GM21619 (cell line): ENCODE data around the gene RNF31.
"Not testable (repeated sequence)": the region's sequence is repeated elsewhere in the genome, so short reads cannot be mapped to it uniquely, and the experiment has no call there.

Source experiments
- ATAC-seq: cut with Tn5 transposase; IDR thresholded peaks from one replicate; pipeline ENCODE4 v1.9.1; 2021; ENCODE audit not compliant: unreplicated experiment

The RNF31 gene

GRCh38 chr14:24146978-24147760 lies at the start of gene RNF31:
TSS of gene RNF31 (plus strand) at chr14:24147498. CDS start at chr14:24147699, 201 bp downstream.
- peak; percentile 72 for ATAC-seq

- no peak for ATAC-seq
Observed at GRCh38 chr14:24098229-24098926, 48.9 kb upstream of the RNF31 start.

- no peak for ATAC-seq
Observed at GRCh38 chr14:24098927-24099813, 48.1 kb upstream of the RNF31 start.

GRCh38 chr14:24100197-24100981 lies 46.9 kb upstream of the RNF31 start:
- ATAC-seq = no peak

DNA sequence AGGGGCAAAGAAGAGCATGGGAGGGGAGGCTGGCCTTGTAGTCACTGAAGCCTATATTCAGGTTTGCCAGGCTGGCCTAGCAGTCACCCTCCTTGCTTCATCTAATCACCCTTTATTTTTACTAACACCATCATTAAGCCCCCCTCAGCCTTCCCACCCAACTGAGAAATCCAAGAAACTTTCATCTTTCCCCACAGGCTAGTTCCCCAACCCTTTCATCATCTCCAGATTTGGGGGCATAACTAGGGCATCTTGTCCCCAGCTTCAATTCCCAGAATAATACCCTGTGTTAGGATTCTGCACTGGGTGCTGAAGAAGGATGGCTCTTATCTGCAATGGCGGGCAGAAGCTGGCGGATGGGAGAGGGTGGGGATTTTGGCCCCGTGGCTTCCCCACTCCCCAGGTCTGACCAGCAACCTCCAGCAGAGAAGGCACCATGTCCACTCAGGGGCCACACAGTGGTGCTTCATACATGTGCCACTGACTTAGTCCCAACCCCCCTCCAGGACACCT lies 46.3 kb upstream of the RNF31 start:
- ATAC-seq = no peak

GRCh38 chr14:24102357-24103048 lies 44.8 kb upstream of the RNF31 start:
- ATAC-seq = no peak

DNA sequence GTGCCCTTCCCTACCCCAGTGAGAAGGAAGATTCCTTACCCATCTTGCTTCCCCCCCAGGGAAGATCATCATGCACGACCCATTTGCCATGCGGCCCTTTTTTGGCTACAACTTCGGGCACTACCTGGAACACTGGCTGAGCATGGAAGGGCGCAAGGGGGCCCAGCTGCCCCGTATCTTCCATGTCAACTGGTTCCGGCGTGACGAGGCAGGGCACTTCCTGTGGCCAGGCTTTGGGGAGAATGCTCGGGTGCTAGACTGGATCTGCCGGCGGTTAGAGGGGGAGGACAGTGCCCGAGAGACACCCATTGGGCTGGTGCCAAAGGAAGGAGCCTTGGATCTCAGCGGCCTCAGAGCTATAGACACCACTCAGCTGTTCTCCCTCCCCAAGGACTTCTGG lies 43.8 kb upstream of the RNF31 start:
- ATAC-seq = no peak

- ATAC-seq = not testable (repeated sequence)
Observed at GRCh38 chr14:24105609-24106239, 41.6 kb upstream of the RNF31 start.

DNA sequence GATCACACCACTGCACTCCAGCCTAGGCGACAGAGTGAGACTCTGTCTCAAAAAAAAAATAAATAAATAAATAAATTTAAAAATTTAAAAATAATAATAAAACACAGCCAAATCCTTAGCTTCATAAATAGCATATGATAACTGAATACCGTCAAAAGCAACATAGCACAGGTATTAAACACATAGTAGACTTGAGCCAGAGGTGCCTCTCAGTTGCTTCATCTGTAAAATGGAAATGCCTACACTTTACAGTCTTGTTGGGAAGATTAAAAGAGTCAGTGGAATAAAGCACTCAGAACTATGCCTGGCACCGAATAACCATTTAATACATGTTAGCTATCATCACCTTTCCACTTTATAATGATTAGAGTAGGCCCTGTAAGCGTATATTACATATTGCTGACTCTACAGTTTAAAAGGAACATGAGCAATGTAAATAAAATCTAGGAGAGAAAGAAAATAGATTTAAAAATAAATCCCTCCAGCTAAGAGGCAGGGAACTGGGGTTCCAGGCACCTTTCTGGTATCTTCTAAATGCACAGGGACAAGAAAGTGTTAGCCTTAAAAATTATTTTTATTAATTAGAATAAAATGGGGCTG lies 40.5 kb upstream of the RNF31 start:
- ATAC-seq = no peak

- ATAC-seq = no peak
Observed at GRCh38 chr14:24108336-24108874, 38.9 kb upstream of the RNF31 start.

GRCh38 chr14:24110060-24110459 lies 37.2 kb upstream of the RNF31 start:
- ATAC-seq = no peak

DNA sequence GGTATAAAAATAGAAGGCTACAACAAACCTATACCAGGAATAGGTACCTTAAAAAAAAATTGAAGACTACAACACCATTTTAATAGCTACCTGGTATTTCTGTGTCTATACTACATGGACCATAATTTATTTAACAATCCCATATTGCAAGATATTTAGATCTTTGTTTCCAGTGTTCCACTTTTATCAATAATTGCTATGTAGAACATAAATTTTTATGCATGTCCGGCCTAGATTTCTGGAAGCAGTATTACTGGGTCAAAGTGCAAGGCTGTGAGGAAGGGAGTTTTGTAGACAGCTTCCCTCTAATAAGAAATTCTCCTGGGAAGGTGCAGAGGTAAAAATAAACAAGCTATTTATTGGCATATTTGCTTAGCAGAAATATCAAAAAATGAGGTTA lies 36.8 kb upstream of the RNF31 start:
- ATAC-seq = no peak

GRCh38 chr14:24113379-24113800 lies 33.9 kb upstream of the RNF31 start:
- no peak for ATAC-seq

- peak; percentile 30 for ATAC-seq
Observed at GRCh38 chr14:24113801-24114531, 33.3 kb upstream of the RNF31 start.

DNA sequence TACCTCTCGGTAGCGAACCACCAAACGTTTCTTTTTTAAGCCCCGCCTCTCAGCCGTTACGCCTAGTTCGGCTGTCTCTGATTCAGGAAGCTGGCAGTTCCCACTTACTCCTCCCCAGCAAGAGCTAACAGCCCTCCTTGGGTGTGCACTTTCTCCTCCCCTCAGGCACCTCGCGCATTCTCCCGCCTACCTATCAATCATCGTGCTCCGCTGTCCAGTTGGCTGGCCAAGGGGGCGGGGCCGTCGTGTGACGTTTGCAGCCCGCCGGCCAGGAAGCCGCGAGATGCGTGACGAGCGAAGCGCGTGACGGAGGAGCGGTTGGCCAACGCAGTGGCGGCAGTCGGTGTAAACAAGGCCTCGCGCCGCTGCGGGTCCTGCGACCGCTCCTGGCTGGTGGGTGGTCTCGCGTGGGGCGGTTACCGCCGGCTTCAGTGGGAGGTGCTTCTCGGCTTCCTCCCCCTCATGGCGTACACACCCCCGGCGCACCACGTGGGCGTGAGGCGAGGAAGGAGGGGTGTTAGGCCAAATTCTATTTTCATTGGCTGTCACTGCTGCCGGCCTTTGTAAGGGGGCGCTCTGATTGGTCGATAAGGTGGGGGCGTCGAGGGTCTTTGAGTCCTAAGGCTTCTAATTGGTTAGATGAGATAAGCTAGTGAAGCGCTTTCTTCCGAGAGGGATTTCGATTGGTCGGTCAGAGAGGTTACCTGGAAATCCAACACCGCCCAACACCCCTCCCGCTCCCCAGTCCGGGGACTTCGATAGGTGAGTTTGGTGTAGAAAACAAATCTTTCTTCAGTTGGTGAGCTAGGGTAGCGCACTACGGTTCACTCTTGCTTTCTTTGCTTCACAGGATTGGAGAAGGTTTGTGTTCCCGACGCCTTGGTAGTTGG lies 32.5 kb upstream of the RNF31 start, which contains the start of the genes DCAF11 and NRL:
TSS of gene DCAF11 (plus strand) at position 246 of the 890 bp plus-strand sequence. CDS start 818 bp downstream, outside the sequence.
TSS of gene NRL (minus strand) at position 418 of the 890 bp plus-strand sequence. CDS start 32,101 bp downstream, outside the sequence.
- peak; percentile 85 for ATAC-seq

- no peak for ATAC-seq
Observed at GRCh38 chr14:24115422-24116127, 31.7 kb upstream of the RNF31 start.
